MCF 10A (cell line): ENCODE measurements around the gene ELMO2. TPM values are rescaled to one million over a fixed set of nuclear protein-coding genes. Genes with fewer than 3 reads are reported as not detected.

Experiments
- BruUV-seq: library from RNA; stranded (reverse); fragments of 400-500 nt; replicated peaks from 2 replicates; lab custom pipeline; 2021; lab: Mats Ljungman, UMichigan
- CTCF ChIA-PET: fragments of 300-600 bp; sonication (Branson Sonifier 250); formaldehyde crosslinking; extraction: SDS; loops from one replicate; lab custom pipeline; 2021; ENCODE audit warnings: antibody characterized with exemption, inconsistent platforms; lab: Yijun Ruan, JAX
- POLR2A ChIA-PET: fragments of 300-600, 350-650 bp; sonication (Branson Sonifier 250); formaldehyde crosslinking; extraction: SDS; loops from one replicate; lab custom pipeline; 2020; ENCODE audit warnings: antibody characterized with exemption, inconsistent platforms; lab: Yijun Ruan, JAX
- DNase-seq: peaks from one replicate; pipeline ENCODE4 v3.0.0-alpha.2; 2018; ENCODE audit not compliant: unreplicated experiment
- H3K27ac Mint-ChIP-seq: one replicate; pipeline ENCODE4 v1.8.0; 2022; ENCODE audit warnings: mild to moderate bottlenecking, low read depth, mixed read lengths; ENCODE audit not compliant: unreplicated experiment
- H3K27me3 Mint-ChIP-seq: one replicate; pipeline ENCODE4 v1.8.0; 2022; ENCODE audit warnings: mixed read lengths; ENCODE audit not compliant: insufficient read depth, unreplicated experiment
- H3K36me3 Mint-ChIP-seq: one replicate; pipeline ENCODE4 v1.8.0; 2022; ENCODE audit warnings: mild to moderate bottlenecking, moderate library complexity, mixed read lengths; ENCODE audit not compliant: insufficient read depth, unreplicated experiment
- H3K4me1 Mint-ChIP-seq: one replicate; pipeline ENCODE4 v1.8.0; 2022; ENCODE audit warnings: mixed read lengths; ENCODE audit not compliant: insufficient read depth, unreplicated experiment
- H3K4me3 Mint-ChIP-seq: one replicate; pipeline ENCODE4 v1.8.0; 2022; ENCODE audit warnings: mild to moderate bottlenecking, moderate library complexity, mixed read lengths; ENCODE audit not compliant: unreplicated experiment
- H3K9me3 Mint-ChIP-seq: one replicate; pipeline ENCODE4 v1.8.0; 2022; ENCODE audit warnings: mixed read lengths; ENCODE audit not compliant: unreplicated experiment
- intact Hi-C: fragments of 100-400 bp; cut with micrococcal nuclease; formaldehyde crosslinking; loops from 2 replicates; pipeline ENCODE4 v1.14.1; 2022
- total RNA-seq: library from RNA; stranded (reverse); gene quantifications from 2 replicates; pipeline ENCODE4 v1.2.3, GENCODE V29; 2022
- TF ChIP-seq, protein P1 (sequence below): fragments of 200-600 bp; IDR thresholded peaks from one replicate; pipeline ENCODE4 v1.8.0; 2022; ENCODE audit warnings: antibody characterized with exemption, mild to moderate bottlenecking; ENCODE audit not compliant: unreplicated experiment

ELMO2 gene
- total RNA-seq, 1 experiment from 2014 or later: 21.1 TPM

DNA sequence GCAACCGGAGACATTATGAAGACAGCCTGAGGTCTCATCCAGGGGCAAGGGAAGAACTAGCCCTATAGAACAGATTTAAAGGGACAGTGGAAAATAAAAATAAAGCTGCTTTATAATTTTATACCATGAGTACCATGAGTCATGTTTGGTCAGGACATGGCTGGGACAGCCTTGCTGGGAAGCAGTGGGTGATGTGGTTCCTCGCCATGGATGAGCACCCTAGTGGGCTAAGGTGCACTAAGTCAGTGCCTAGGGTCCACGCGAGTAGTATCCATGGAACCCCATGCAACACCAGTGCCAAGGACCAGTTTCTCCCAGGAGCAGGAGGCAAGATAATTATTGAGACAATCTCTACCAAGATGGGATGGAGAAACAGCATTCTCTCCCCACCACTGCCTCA, 33.4 kb upstream of the ELMO2 start:
- ChIA-PET POLR2A (no interaction called here), CTCF (interaction anchor here (0.6 to 1.4 kb wide), 5 partner anchors 25 to 311 kb away, joined by 3 to 5 read pairs (median 3); no protein-coding TSS in a partner anchor)
- no peak overlapping the region for H3K4me3 Mint-ChIP-seq
- no peaks in the 10 kb centered on the region for H3K9me3 Mint-ChIP-seq
- DNase-seq: no peak
- TF ChIP-seq, protein P1, sequence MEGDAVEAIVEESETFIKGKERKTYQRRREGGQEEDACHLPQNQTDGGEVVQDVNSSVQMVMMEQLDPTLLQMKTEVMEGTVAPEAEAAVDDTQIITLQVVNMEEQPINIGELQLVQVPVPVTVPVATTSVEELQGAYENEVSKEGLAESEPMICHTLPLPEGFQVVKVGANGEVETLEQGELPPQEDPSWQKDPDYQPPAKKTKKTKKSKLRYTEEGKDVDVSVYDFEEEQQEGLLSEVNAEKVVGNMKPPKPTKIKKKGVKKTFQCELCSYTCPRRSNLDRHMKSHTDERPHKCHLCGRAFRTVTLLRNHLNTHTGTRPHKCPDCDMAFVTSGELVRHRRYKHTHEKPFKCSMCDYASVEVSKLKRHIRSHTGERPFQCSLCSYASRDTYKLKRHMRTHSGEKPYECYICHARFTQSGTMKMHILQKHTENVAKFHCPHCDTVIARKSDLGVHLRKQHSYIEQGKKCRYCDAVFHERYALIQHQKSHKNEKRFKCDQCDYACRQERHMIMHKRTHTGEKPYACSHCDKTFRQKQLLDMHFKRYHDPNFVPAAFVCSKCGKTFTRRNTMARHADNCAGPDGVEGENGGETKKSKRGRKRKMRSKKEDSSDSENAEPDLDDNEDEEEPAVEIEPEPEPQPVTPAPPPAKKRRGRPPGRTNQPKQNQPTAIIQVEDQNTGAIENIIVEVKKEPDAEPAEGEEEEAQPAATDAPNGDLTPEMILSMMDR: no peak
- H3K36me3 Mint-ChIP-seq: no peaks in the 10 kb centered on the region
- peaks cover 55% of the 10 kb centered on the region for H3K27me3 Mint-ChIP-seq
- H3K27ac Mint-ChIP-seq: no peak overlapping the region
- H3K4me1 Mint-ChIP-seq: peaks cover 10% of the 10 kb centered on the region
- intact Hi-C loops: no loop called here
- BruUV-seq: no TSS peak

DNA sequence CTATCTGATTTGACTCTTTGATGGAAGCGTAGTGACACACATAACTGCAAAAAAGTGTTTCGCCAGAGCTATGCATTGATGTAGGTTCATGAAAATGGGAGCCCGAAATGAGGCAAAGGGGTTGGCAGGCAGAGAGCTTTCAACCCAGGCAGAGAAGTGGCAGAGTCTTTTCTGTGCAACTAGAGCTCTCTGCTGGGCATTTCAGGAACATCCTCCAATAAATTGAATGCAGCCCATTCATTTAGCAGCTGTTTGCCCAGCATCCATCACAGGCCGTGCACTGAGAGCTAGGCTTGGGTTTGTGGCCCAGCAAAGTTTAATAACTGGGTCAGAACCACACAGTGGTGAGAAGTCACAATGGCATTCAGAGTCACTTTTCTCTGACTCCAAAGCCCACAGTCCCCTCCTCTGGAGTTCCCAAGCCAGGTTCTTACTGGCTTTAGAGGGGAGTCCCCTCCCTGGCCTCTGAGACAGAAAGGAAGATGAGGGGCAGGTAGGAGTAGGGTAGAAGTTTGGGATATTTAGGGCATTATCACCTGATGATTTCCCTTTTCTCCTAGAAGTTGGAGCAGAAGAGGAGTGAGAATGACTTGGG, 31.8 kb upstream of the ELMO2 start:
- ChIA-PET CTCF (interaction anchor here (0.6 to 3.0 kb wide), 22 partner anchors 9 to 914 kb away, joined by 3 to 18 read pairs (median 4); partner anchors contain the start of gene ELMO2), POLR2A (interaction anchor here (0.6 to 1.2 kb wide), 7 partner anchors 14 to 468 kb away, joined by 3 to 7 read pairs (median 3); no protein-coding TSS in a partner anchor)
- Mint-ChIP-seq H3K36me3 (no peaks in the 10 kb centered on the region), H3K27ac (no peak overlapping the region), H3K27me3 (peaks cover 55% of the 10 kb centered on the region), H3K9me3 (no peaks in the 10 kb centered on the region), H3K4me3 (no peak overlapping the region), H3K4me1 (peaks cover 10% of the 10 kb centered on the region)
- no TSS peak for BruUV-seq
- intact Hi-C loops: loop anchor here (1.0 kb wide), 1 partner anchor 306 kb away; no protein-coding TSS in a partner anchor
- DNase-seq: peak; percentile 41
- TF ChIP-seq, protein P1: peak; percentile 39

- DNase-seq: no peak
- BruUV-seq: no TSS peak
- Mint-ChIP-seq H3K27me3 (peaks cover 78% of the 10 kb centered on the region), H3K4me3 (no peak overlapping the region), H3K27ac (no peak overlapping the region), H3K36me3 (no peaks in the 10 kb centered on the region), H3K4me1 (no peaks in the 10 kb centered on the region), H3K9me3 (no peaks in the 10 kb centered on the region)
- ChIA-PET POLR2A (no interaction called here), CTCF (interaction anchor here (0.8 to 1.6 kb wide), 3 partner anchors 9 to 21 kb away, joined by 3 read pairs; no protein-coding TSS in a partner anchor)
- intact Hi-C loops: no loop called here
- TF ChIP-seq, protein P1: no peak
These were observed 28.7 kb upstream of the ELMO2 start for GRCh38 chr20:46435146-46435545.

GRCh38 chr20:46434597-46434996, 28.2 kb upstream of the ELMO2 start:
- Mint-ChIP-seq H3K27me3 (peaks cover 83% of the 10 kb centered on the region), H3K36me3 (no peaks in the 10 kb centered on the region), H3K27ac (no peak overlapping the region), H3K4me3 (no peak overlapping the region), H3K9me3 (no peaks in the 10 kb centered on the region), H3K4me1 (no peaks in the 10 kb centered on the region)
- intact Hi-C loops: no loop called here
- ChIA-PET CTCF (interaction anchor here (0.8 to 1.6 kb wide), 3 partner anchors 9 to 20 kb away, joined by 3 read pairs; no protein-coding TSS in a partner anchor), POLR2A (interaction anchor here (1.6 kb wide), 1 partner anchor 10 kb away, joined by 5 read pairs; no protein-coding TSS in a partner anchor)
- no peak for DNase-seq
- TF ChIP-seq, protein P1: no peak
- BruUV-seq: no TSS peak
